GM18508 (cell line): ENCODE data around the gene RHO.
A peak's percentile ranks its signal among the peaks of the same experiment; 100 is the strongest.

Source experiments
- ATAC-seq: cut with Tn5 transposase; IDR thresholded peaks from one replicate; pipeline ENCODE4 v1.9.1; 2021; ENCODE audit warnings: moderate number of reproducible peaks; ENCODE audit not compliant: insufficient read depth, unreplicated experiment

RHO gene

DNA sequence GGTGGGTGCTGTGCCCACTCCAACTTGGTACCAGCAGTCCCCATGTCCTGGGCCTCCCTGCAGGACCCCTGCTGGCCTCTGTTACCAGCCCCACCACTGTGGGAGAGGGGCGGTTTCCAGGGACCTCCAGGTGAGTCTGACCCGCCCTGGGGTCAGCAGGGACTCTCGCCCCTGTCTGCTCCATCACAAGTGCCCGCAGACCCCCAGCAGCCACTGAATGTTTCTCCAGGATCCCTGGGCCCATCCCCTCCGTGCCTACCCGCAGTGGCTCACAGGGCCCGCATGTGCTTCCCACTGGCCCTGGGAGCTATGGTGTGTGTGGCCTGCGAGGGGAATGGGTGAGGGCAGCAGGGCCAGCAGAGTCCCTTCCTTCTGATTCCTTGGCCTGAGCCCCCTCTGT lies 9.9 kb upstream of the RHO start:
- no peak for ATAC-seq

DNA sequence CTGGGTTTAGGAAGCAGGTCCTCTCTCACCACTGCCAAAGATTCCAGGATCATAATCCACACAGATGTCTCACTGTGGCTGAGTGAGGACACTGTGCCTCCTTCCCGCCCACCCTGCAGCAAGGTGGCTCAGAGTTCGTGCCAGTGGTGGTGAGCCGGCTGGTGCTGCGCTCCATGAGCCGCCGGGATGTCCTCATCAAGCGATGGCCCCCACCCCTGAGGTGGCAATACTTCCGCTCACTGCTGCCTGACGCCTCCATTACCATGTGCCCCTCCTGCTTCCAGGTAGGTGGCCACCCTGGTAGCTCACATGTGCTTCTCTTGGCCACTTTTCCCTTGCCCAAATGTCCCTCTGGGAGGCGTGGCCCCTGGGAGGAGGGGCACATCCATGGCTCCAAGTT lies 9.0 kb upstream of the RHO start:
- no peak for ATAC-seq

DNA sequence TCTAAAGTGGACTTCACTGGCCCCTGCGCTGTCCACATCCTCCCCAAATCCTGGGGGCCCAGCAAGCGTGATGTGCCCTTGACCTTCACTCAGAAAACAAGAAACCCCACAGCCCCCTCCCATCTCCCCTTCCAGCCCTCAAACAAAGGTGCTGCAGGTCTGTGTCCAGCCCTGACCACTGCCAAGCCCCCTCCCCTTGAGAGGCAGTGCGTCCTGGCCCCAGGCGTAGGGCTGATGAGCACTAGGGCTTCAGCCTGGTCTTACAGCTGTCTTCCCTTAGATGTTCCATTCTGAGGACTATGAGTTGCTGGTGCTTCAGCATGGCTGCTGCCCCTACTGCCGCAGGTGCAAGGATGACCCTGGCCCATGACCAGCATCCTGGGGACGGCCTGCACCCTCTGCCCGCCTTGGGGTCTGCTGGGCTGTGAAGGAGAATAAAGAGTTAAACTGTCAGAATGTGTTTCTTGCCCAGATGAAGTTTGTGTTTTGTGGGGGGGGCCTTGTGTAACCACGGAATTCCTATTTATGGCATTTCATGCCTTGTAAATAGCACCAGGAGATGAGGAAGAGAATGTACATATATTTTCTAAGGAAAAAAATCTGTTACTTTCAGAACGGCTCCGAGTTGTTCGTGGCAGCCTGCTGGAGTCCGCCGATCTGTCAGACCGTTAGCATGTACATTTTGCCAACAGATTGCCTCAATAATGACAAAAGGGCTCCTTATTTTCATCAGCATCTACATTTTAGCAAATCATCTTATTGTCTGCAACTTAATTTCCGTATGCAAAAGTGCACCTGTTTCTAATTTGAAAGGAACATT lies 8.3 kb upstream of the RHO start:
- ATAC-seq, result no peak

DNA sequence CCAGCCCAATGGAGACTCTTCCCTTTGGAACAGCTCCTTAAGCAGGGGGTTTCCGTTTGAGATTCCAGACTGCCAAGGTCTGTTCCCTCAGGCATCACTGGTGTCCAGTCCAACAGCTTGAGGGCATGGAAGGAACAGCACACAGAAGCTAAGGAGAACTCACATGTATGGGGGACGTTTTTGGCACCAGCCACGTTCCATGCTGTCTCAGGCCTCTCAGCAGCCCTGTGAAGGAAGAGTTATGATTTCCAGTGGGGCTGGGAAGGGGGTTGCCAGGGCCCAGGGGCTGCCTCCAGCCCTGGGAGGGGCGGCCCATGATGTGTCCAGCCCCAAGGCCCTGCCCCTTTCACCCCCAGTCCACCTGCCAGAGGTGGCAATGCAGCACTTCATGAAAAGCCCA lies 7.5 kb upstream of the RHO start:
- no peak for ATAC-seq

DNA sequence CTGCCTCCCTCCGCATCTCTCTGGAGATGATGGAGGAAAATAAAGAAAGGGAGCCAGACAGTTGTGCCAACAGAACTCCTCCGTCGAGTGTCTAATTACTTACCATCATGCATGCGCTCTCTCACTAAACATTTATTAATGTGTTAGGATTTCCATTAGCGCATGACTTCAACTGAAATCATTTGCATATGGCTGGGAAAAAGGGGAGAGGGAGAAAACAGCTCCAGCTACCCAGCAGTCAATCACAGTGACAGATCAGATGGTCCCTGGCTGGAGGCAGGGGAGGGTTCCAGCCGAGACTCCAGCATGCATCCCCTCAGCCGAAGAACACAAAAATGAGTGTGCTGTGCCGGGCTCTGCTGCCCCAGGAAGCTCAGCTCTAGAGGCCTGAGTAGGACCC lies 6.8 kb upstream of the RHO start:
- ATAC-seq, result no peak

DNA sequence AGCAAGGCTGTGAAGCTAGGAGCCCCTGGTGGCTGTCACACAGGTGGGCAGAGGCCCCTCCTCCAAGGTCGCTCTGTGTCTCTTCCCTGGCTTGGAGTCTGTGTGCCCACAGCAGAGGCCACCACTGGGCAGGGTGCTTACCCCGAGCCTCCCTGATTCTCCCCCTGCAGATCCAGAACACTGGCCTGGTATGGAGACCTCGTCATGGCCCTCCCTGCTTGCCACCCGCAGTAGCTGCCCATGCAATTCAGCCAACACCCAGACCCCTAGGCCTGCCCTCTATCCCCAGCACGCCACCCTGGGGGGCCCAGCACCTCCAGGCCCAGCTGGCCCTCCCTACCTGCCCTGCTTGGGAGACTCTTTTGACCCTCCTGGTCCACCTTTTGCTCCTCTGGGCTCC lies 5.5 kb upstream of the RHO start:
- ATAC-seq, result no peak

DNA sequence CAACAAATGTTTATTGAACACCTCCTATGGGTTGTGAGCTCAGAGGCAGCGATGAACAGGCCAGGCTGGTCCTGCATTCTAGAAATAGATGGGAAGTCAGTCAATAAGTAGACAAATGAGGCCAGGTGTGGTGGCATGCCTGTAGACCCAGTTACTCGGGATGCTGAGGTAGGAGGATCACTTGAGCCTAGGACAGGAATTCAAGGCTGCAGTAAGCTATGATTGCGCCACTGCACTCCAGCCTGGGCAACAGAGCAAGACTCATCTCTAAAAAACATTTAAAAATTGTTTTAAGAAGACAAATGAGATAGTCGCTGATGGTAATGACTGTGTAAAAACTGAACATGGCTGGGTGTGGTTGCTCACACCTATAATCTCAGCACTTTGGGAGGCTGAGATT lies 4.4 kb upstream of the RHO start:
- ATAC-seq, result no peak

DNA sequence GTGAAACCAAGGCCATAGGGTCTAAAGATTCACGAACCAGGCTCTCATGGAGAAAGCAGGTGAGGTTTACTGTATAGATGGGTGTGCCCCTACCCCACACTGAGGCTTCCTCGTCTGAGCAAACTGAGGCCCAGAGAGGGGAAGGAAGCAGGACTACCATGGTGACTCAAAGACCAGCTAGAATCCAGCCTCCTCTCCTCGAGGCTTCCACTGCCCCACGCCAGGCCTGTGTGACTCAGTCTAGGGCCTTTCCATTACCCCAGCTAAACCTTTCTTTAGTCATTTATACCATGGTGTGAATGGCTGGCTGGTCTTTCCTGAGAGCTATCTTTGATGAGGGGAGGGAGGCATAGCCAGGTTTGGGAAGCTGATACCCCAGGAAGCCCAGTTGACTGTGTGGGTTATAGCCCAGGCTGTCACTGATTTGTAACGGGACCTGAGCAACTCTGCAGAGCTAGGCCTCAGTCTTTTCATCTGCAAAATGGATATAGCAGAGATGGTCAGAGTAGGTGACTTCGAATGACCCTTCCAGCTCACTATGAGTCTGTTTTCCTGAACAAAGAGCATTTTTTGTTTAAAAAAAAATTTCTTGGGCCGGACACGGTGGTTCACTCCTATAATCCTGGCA lies 3.0 kb upstream of the RHO start:
- no peak for ATAC-seq

DNA sequence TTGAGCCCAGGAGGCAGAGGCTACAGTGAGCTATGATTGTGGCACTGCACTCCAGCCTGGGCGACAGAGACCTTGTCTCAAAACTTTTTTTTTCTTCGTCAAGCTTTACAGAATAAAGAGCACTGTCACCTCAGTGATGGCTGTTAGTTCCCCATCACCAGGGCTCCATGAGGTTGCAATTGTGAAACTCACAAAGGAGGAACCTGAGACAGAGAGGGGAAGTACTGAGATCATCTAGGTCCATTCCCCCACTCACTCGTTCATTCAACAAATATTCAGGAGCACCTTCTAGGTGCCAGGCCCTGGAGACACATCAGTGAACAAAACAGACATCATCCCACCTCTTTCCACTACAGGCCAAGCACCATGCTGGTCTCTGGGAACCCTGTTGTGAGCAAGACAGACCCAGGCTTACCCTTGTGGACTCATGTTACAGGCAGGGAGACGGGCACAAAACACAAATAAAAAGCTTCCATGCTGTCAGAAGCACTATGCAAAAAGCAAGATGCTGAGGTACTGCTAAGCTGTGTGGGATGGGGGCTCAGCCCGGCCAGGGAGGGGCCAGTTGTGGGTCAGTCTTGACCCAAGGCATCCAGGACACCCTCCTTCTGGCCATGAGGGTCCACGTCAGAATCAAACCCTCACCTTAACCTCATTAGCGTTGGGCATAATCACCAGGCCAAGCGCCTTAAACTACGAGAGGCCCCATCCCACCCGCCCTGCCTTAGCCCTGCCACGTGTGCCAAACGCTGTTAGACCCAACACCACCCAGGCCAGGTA lies 2.1 kb upstream of the RHO start:
- ATAC-seq, result peak; percentile 86

DNA sequence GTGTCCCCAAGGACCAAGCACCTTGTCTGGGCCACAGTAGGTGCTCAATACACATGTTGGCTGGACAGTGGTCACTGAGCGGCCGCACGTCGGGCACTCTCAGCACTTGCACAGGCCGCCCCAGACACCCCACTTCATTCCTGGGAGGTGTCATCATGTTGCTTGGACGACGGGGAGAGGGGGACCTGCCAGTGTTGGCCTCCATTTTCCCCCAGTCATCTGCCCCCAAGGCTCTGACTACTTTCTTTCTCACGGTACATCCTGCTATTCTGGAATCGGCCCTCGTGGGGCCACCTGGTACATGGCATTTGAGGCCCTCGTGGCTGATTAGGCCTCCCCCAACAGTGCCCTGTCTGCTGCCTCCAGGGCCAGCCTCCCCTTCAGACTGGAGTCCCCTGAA lies 1.2 kb upstream of the RHO start:
- ATAC-seq, result no peak

DNA sequence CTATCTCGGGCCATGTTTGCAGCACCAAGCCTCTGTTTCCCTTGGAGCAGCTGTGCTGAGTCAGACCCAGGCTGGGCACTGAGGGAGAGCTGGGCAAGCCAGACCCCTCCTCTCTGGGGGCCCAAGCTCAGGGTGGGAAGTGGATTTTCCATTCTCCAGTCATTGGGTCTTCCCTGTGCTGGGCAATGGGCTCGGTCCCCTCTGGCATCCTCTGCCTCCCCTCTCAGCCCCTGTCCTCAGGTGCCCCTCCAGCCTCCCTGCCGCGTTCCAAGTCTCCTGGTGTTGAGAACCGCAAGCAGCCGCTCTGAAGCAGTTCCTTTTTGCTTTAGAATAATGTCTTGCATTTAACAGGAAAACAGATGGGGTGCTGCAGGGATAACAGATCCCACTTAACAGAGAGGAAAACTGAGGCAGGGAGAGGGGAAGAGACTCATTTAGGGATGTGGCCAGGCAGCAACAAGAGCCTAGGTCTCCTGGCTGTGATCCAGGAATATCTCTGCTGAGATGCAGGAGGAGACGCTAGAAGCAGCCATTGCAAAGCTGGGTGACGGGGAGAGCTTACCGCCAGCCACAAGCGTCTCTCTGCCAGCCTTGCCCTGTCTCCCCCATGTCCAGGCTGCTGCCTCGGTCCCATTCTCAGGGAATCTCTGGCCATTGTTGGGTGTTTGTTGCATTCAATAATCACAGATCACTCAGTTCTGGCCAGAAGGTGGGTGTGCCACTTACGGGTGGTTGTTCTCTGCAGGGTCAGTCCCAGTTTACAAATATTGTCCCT lies 1.2 kb downstream of the RHO start:
- ATAC-seq, result no peak

DNA sequence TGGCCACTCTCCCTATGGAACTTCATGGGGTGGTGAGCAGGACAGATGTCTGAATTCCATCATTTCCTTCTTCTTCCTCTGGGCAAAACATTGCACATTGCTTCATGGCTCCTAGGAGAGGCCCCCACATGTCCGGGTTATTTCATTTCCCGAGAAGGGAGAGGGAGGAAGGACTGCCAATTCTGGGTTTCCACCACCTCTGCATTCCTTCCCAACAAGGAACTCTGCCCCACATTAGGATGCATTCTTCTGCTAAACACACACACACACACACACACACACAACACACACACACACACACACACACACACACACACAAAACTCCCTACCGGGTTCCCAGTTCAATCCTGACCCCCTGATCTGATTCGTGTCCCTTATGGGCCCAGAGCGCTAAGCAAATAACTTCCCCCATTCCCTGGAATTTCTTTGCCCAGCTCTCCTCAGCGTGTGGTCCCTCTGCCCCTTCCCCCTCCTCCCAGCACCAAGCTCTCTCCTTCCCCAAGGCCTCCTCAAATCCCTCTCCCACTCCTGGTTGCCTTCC lies 1.9 kb downstream of the RHO start:
- ATAC-seq, result no peak

DNA sequence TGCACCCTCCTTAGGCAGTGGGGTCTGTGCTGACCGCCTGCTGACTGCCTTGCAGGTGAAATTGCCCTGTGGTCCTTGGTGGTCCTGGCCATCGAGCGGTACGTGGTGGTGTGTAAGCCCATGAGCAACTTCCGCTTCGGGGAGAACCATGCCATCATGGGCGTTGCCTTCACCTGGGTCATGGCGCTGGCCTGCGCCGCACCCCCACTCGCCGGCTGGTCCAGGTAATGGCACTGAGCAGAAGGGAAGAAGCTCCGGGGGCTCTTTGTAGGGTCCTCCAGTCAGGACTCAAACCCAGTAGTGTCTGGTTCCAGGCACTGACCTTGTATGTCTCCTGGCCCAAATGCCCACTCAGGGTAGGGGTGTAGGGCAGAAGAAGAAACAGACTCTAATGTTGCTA lies 2.4 kb downstream of the RHO start:
- no peak for ATAC-seq

DNA sequence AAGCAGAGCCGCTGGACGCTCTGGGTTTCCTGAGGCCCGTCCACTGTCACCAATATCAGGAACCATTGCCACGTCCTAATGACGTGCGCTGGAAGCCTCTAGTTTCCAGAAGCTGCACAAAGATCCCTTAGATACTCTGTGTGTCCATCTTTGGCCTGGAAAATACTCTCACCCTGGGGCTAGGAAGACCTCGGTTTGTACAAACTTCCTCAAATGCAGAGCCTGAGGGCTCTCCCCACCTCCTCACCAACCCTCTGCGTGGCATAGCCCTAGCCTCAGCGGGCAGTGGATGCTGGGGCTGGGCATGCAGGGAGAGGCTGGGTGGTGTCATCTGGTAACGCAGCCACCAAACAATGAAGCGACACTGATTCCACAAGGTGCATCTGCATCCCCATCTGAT lies 3.3 kb downstream of the RHO start:
- ATAC-seq, result no peak

DNA sequence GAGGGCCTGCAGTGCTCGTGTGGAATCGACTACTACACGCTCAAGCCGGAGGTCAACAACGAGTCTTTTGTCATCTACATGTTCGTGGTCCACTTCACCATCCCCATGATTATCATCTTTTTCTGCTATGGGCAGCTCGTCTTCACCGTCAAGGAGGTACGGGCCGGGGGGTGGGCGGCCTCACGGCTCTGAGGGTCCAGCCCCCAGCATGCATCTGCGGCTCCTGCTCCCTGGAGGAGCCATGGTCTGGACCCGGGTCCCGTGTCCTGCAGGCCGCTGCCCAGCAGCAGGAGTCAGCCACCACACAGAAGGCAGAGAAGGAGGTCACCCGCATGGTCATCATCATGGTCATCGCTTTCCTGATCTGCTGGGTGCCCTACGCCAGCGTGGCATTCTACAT lies 3.8 kb downstream of the RHO start:
- ATAC-seq, result no peak

DNA sequence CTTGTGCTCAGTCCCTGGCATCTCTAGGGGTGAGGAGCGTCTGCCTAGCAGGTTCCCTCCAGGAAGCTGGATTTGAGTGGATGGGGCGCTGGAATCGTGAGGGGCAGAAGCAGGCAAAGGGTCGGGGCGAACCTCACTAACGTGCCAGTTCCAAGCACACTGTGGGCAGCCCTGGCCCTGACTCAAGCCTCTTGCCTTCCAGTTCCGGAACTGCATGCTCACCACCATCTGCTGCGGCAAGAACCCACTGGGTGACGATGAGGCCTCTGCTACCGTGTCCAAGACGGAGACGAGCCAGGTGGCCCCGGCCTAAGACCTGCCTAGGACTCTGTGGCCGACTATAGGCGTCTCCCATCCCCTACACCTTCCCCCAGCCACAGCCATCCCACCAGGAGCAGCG lies 5.0 kb downstream of the RHO start:
- ATAC-seq, result no peak

DNA sequence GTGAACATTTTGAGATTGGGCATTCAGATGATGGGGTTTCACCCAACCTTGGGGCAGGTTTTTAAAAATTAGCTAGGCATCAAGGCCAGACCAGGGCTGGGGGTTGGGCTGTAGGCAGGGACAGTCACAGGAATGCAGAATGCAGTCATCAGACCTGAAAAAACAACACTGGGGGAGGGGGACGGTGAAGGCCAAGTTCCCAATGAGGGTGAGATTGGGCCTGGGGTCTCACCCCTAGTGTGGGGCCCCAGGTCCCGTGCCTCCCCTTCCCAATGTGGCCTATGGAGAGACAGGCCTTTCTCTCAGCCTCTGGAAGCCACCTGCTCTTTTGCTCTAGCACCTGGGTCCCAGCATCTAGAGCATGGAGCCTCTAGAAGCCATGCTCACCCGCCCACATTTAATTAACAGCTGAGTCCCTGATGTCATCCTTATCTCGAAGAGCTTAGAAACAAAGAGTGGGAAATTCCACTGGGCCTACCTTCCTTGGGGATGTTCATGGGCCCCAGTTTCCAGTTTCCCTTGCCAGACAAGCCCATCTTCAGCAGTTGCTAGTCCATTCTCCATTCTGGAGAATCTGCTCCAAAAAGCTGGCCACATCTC lies 6.1 kb downstream of the RHO start:
- ATAC-seq, result no peak

DNA sequence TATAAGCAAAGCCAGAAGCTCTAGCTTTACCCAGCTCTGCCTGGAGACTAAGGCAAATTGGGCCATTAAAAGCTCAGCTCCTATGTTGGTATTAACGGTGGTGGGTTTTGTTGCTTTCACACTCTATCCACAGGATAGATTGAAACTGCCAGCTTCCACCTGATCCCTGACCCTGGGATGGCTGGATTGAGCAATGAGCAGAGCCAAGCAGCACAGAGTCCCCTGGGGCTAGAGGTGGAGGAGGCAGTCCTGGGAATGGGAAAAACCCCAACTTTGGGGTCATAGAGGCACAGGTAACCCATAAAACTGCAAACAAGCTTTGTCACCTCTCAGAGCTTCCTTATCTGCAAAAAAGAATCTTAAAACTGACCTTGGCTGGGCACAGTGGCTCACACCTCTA lies 6.6 kb downstream of the RHO start:
- ATAC-seq, result no peak

DNA sequence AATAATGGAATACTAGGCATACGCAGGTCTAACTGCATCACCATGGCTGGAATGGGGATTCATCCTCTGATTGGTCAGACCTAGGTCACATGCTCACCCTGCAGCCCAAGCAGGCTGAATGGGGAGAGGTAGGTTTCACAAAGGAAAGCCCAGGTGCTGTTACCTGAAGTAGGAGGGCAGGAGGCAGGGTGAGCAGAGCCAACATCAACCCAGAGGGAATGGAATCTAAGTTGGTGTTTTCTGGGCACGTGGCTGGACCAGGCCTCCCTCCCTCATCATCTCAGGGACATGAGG lies 7.9 kb downstream of the RHO start:
- ATAC-seq, result no peak

DNA sequence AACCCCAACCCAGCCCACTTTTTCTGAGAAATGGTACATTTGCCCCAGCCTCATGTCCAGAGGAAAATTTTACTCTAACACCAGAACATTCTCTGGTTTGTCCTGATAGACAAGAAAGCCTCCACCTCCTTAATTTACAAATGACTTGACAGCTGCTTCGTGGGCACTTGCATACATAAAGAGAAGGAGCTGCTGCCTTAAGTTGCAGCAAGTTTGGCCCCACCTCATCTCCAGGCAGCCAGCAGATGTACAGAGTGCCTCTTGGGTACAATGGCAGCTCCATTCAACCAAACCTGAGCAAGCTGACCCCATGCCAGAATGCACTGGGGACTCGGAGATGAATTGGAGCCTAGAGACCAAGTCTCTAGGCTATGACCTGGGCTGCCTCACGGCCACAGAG lies 8.4 kb downstream of the RHO start:
- ATAC-seq, result no peak
